Transverse colon (tissue), 4 donors: ENCODE data around the gene PALM. TPM values are rescaled to one million over a fixed set of nuclear protein-coding genes. Genes with fewer than 3 reads are reported as not detected.
A peak's percentile ranks its signal among the peaks of the same experiment; 100 is the strongest.

ENCODE experiments used
- DNase-seq: peaks from one replicate; pipeline ENCODE4 v3.0.0-alpha.2; 2019
- H3K27ac ChIP-seq, 4 donors: fragments of 200-600 bp; sonication (generic); 2 replicates each; pipeline ENCODE4 v1.5.1; 2016 to 2018; ENCODE audit warnings: inconsistent platforms in 4 of 4
- H3K27me3 ChIP-seq: fragments of 200-600 bp; sonication (generic); 2 replicates; pipeline ENCODE4 v1.5.1; 2017; ENCODE audit warnings: inconsistent platforms
- H3K36me3 ChIP-seq, 4 donors: fragments of 200-600 bp; sonication (generic); 2 replicates each; pipeline ENCODE4 v1.5.1; 2017 to 2019; ENCODE audit warnings: inconsistent platforms in 4 of 4
- H3K4me1 ChIP-seq, 4 donors: fragments of 200-600 bp; sonication (generic); 2 replicates each; pipeline ENCODE4 v1.5.1; 2017 to 2020; ENCODE audit warnings: inconsistent platforms in 4 of 4
- H3K4me3 ChIP-seq, 4 donors: fragments of 200-600 bp; sonication (generic); 1 replicate in 1 of 4; 2 replicates in 3 of 4; pipeline versions ENCODE4 v1.5.1 to v1.6.1; 2017 to 2019; ENCODE audit warnings: inconsistent platforms in 4 of 4
- H3K9me3 ChIP-seq, 2 donors: fragments of 200-600 bp; sonication (generic); 2 replicates each; pipeline ENCODE4 v1.5.1; 2017 to 2019; ENCODE audit warnings: inconsistent platforms in 2 of 2
- CTCF ChIP-seq, 5 experiments: fragments of 200-600 bp in 3 of 5; fragments of 450-650 bp in 2 of 5; sonication (generic) in 3 of 5; IDR thresholded peaks; 1 replicate in 2 of 5; 2 replicates in 3 of 5; pipeline ENCODE4 v1.5.1; 2016 to 2017; ENCODE audit warnings: antibody characterized with exemption in 5 of 5, inconsistent platforms in 3 of 5, mild to moderate bottlenecking in 2 of 5, moderate library complexity in 1 of 5
- EP300 ChIP-seq: sonication (generic); formaldehyde crosslinking; IDR thresholded peaks from one replicate; pipeline ENCODE4 v1.6.1; 2017; ENCODE audit warnings: antibody characterized with exemption, low read depth
- POLR2A ChIP-seq: fragments of 450-650 bp; IDR thresholded peaks from one replicate; pipeline ENCODE4 v1.6.1; 2016; ENCODE audit warnings: antibody characterized with exemption, mild to moderate bottlenecking, moderate library complexity
- POLR2AphosphoS5 ChIP-seq, 3 donors: sonication (generic); formaldehyde crosslinking; IDR thresholded peaks; one replicate each; pipeline ENCODE4 v1.6.1; 2016; ENCODE audit warnings: antibody characterized with exemption in 3 of 3
- WGBS, 2 donors: methylation state at CpG; one replicate each; pipeline ENCODE4 v1.1.5; 2018; ENCODE audit warnings: low coverage in 1 of 2; 5-methylcytosine and 5-hydroxymethylcytosine counted together
- in situ Hi-C, 4 donors: fragments of 200-750 bp; cut with MboI; loops; one replicate each; pipeline versions ENCODE4 v1.15.0 to v1.15.1; 2017; ENCODE audit warnings: low sequenced_read_pairs in 3 of 4, low pct_ligation_motif_present in 1 of 4, low pct_unique_long_range_greater_than_20kb in 1 of 4
- intact Hi-C: fragments of 100-400 bp; cut with DNase I; formaldehyde crosslinking; loops from one replicate; pipeline ENCODE4 v1.15.1; 2023; ENCODE audit warnings: low total_unique reads
- total RNA-seq, 4 donors: library from RNA; depleted of rRNA; stranded (reverse); fragments of >200 nt; gene quantifications; one replicate each; pipeline ENCODE4 v1.1.0, GENCODE V29; 2016

PALM gene
- total RNA-seq, 4 donors from 2014 or later = 14.1 to 99.3 (median 29.8) TPM

DNA sequence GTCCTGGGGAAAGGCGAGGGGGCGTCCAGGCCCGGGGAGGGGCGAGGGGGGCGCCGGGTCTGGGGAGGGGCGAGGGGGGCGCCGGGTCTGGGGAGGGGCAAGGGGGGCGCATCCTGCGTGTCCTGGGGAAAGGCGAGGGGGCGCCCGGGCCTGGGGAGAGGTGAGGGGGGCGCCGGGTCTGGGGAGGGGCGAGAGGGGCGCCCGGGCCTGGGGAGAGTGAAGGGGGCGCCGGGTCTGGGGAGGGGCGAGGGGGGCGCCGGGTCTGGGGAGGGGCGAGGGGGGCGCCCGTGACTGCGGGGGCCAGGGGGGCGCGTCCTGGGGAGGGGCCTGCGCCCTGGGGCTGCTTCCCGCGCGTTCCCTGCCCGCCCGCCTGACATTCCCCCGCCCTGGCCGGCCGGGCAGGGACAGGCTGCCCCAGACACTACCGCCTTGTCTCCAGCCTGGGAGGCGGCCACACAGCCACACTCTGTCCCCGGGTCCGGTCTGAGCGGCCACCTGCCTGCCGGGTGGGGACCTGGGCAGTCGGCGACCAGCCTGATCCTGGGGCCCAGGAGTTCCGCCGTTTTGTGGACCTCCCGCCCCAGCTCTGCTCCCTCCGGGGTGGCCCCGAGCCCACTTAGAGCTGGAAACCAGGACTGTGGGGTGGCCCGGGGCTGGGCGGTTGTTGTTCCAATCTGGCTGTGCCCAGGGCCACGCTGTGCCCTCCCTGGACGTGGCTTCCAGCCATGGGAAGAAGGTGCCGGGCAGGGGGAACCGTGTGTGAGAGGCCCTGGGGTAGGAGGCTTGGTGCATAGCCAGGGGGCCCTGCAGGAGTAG, 11.8 kb downstream of the PALM start:
- 23 to 29% methylated on average over 8 to 13 of the region's 58 CpGs for WGBS, 2 donors
- Histone ChIP-seq H3K36me3 (no peaks in the 10 kb centered on the region), H3K9me3 (peaks cover 0 to under 1% of the 10 kb centered on the region in 2 donors), H3K4me1 (peaks cover 0 to 16% (median 10%) of the 10 kb centered on the region in 4 donors), H3K27ac (peak overlapping the region in 1 of 4 donors; percentile 0), H3K4me3 (no peak overlapping the region), H3K27me3 (peaks cover 52% of the 10 kb centered on the region)
- DNase-seq = no peak
- in situ Hi-C loops (no loop called here), intact Hi-C loops (no loop called here)
- TF ChIP-seq POLR2A = no peak
- no peak for TF ChIP-seq CTCF (IDR thresholded peaks at IDR 0.05)
- no peak for TF ChIP-seq POLR2AphosphoS5 (IDR thresholded peaks at IDR 0.05)
- TF ChIP-seq EP300 = no peak

- H3K36me3 ChIP-seq = no peaks in the 10 kb centered on the region
- intact Hi-C loops = no loop called here
- no peak overlapping the region for H3K27ac ChIP-seq
- H3K4me1 ChIP-seq = peaks cover 0 to 16% (median 10%) of the 10 kb centered on the region in 4 donors
- DNase-seq = no peak
- in situ Hi-C loops = no loop called here
- H3K9me3 ChIP-seq = no peaks in the 10 kb centered on the region
- TF ChIP-seq POLR2AphosphoS5 (IDR thresholded peaks at IDR 0.05) = no peak
- TF ChIP-seq POLR2A = no peak
- TF ChIP-seq EP300 = no peak
- TF ChIP-seq CTCF (IDR thresholded peaks at IDR 0.05) = no peak
- H3K4me3 ChIP-seq = no peak overlapping the region
- peaks cover 47% of the 10 kb centered on the region for H3K27me3 ChIP-seq
- 39% methylated on average over 15 of the region's 17 CpGs; no CpG with 5 or more reads in 1 of the 2 donors for WGBS, 2 donors
Observed at GRCh38 chr19:722553-723101, 13.9 kb downstream of the PALM start.

- in situ Hi-C loops = no loop called here
- TF ChIP-seq EP300 (no peak), CTCF (IDR thresholded peaks at IDR 0.05) (no peak), POLR2AphosphoS5 (IDR thresholded peaks at IDR 0.05) (no peak), POLR2A (no peak)
- H3K27me3 ChIP-seq = peaks cover 42% of the 10 kb centered on the region
- DNase-seq = no peak
- intact Hi-C loops = no loop called here
- no peaks in the 10 kb centered on the region for H3K9me3 ChIP-seq
- WGBS, 2 donors = 64% methylated on average over 11 of the region's 13 CpGs; no CpG with 5 or more reads in 1 of the 2 donors
- H3K27ac ChIP-seq = no peak overlapping the region
- no peak overlapping the region for H3K4me3 ChIP-seq
- peaks cover 0 to 16% (median 10%) of the 10 kb centered on the region in 4 donors for H3K4me1 ChIP-seq
- no peaks in the 10 kb centered on the region for H3K36me3 ChIP-seq
Observed at GRCh38 chr19:723247-723646, 14.5 kb downstream of the PALM start.

DNA sequence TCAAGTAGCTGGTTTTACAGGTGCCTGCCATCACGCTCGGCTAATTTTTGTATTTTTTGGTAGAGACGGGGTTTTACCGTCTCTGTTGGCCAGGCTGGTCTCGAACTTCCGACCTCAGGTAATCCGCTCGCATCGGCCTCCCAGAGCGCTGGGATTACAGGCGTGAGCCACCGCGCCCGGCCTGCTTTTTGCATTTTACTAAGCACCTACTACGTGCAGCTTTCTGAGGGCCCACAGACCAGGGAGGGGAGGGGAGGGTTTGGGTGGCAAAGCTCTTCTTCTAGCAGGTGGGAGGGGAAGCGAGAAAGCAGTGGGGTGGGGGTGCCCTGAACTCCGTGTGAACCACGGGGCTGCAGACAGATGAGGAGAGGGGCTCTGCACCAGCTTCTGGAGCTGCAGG, 15.0 kb downstream of the PALM start:
- intact Hi-C loops (no loop called here), in situ Hi-C loops (no loop called here)
- peaks cover 38% of the 10 kb centered on the region for H3K27me3 ChIP-seq
- 68 to 77% methylated on average over 14 to 18 of the region's 18 CpGs for WGBS, 2 donors
- no peak overlapping the region for H3K4me3 ChIP-seq
- no peaks in the 10 kb centered on the region for H3K9me3 ChIP-seq
- H3K36me3 ChIP-seq = no peaks in the 10 kb centered on the region
- TF ChIP-seq EP300 (no peak), CTCF (IDR thresholded peaks at IDR 0.05) (no peak), POLR2A (no peak), POLR2AphosphoS5 (IDR thresholded peaks at IDR 0.05) (no peak)
- H3K27ac ChIP-seq = no peak overlapping the region
- H3K4me1 ChIP-seq = peaks cover 0 to 16% (median 10%) of the 10 kb centered on the region in 4 donors
- no peak for DNase-seq
